ENCODE measurements around the gene VWA3A.

Gene VWA3A

DNA sequence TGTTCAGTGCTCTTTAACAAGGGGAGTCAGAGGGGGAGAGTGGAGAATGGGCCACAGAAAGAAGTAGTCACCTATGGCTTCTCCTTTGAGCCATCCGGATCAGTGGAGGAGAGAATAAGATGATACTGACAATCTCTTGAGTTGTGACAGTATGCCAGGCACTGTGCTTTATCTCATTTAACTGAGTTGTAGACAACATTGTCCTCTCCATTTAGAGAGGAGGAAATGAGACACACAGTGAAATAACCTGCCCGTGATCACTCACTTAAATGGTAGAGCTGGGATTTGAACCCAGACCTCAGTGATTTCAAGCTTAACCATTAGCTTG, 95.9 kb downstream of the VWA3A start:
- DNase-seq, result no peak

GRCh38 chr16:22188595-22189442, 96.5 kb downstream of the VWA3A start:
- peak; percentile 82 to 84 for DNase-seq

GRCh38 chr16:22189473-22190080, 97.2 kb downstream of the VWA3A start:
- no peak for DNase-seq

DNA sequence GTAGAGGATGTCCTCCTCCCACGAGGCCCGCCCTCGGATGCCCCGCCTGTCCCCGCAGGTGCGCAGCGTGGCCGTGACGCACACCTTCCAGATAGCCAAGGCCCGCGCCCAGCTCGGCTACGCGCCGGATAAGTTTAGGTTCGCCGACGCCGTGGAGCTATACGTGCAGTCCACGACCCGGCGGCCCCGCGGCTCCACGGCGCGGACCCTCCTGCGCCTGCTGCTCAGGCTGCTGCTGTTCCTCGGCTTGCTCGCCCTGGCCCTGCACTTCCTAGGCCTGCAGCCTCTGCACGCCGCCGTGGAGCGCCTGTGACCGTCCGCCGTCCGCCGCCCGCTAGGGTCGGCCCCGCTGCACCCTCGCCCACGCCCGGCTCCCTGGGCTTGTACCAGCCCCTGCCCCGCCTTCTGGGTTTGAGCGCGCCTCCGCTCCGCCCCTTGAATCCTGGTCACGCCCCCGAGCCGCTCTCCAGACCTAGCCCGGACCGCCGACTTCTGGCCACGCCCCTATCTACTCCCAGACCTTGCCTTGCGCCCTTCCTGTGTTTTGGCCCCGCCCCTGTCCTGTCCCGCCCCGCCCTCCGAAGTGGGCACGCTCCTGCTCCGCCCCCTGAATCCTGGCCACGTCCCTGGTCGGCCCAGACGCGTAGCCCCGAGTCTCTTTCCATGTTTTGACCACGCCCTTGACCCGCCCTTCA, 97.9 kb downstream of the VWA3A start:
- peak; percentile 93 to 100 for DNase-seq

DNA sequence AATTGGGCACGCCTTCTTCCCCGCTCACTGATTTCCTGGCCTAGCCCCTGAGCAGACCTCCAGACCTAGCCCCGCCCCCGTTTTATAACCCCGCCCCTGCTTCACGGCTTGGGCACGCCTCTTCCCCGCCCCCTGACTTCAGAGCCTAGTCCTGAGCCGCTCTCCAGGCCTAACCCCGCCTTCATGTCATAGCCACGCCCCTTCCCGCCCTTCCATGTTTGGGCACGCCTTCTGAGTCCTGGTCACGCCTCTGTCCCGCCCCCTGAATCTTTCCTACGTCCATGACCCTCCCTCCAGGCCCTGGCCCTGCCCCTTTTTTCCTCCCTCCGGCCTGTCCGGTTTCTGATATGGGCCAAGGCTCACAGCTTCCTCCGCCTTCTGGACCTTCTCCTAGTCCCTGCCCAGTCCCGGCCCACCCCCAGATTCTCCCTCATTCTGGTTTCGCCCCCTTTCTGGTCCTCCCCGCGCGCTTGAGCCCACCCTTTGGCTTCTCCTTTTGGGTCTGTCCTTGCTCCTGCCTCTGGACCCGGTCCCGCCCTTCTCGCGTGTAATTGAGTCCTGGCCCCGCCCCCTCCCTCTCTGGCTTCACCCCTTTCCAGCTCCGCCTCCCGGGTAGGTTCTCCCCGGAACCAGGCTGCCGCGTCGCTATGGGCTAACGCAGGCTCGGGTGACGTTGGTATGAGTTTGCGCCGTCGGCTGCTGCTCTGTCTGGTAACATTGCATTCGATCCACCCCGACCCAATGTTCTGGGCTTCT, 98.6 kb downstream of the VWA3A start:
- DNase-seq, result peak; percentile 99 to 100

- peak in 1 of 2 donors; percentile 51 for DNase-seq
Observed at GRCh38 chr16:22191532-22192260, 99.4 kb downstream of the VWA3A start.

- DNase-seq, result peak; percentile 93 to 94
Observed at GRCh38 chr16:22192261-22193062, 100.1 kb downstream of the VWA3A start.

- DNase-seq, result no peak
Observed at GRCh38 chr16:22193063-22193411, 100.7 kb downstream of the VWA3A start.

DNA sequence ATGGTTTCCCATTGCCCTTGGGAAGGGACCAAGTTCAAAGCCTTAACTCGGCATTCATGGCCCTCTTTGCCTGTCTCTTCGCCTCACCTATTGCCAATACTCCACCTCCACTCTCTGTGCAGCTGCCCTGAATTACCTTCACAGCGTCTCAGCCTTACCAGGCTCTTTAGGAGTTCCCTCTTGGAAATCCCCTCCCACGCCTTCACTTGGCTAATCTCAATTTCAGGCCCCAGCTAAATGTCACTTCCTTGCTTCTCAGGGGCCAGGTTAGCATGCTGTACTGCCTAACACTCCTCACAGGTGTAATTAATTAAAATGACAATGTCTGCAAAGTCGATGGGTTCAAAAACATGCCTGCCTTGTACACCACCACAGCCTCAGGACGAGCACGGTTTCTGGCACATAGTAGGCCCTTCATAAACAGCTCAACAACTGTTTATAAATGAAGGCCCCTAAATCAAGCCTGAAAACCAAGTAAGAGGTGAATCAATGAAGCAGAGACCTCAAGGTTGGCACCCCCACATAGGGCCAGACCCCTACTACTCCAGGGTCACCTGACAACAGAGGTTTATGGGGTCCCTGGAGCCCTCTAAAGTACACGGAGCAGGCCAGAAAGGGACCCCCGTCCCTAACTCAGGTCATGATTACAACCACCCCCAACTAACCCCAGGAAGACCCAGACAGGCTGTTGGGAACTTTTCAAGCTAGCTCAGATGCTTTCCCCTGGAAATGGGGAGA, 102.5 kb downstream of the VWA3A start:
- DNase-seq, result peak; percentile 60 to 65

DNA sequence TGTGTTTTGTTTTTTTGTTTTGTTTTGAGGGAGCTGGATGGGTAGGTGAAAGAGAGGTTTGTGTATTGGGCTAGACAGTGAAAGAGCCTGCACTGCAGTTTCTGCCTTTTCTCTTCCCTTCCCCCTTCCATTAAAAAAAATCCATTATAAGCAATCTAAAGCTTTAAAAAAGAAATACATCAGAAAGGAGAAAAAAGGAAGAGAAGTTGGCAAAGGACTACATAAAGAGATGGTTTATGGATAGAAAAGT, 103.0 kb downstream of the VWA3A start:
- DNase-seq, result no peak

DNA sequence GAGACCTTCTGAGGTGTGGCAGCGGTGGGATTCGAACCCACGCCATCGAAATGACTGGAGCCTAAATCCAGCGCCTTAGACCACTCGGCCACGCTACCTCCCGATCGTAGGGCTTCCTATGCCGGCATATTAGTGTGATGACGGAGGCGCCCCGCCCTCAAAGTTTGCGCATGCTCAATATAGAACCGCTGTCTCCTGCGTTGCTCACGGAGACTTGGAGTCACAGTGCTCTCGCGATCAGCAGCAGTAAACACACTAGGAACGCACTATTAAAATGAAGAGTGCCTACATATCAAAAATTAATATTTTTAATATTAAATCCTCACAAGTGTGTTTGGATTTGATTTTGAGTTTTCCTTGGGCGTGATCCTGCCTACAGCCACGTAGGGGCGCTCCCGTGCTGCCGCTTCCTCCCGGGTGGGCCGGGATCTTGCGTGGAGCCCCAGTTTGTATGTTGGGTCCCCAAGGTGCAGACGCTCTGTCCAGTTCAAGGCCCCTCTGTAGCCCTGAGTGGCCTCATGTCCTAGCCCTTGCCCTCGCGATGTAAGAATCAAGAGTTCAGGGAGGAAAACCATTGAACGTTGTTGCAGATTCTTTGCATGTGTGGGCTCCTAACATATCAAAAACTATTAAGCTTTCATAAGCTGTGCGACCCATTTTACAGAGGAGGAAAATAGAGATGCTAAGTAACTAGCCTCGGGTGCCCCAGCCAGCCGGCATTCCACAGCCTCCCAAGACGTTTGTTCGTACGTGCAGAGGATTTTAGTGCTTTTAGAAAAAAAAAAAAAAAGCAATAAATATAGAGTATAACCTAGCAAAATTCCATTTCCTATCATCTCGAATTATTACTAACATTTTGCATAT, 103.6 kb downstream of the VWA3A start:
- DNase-seq, result peak; percentile 94

DNA sequence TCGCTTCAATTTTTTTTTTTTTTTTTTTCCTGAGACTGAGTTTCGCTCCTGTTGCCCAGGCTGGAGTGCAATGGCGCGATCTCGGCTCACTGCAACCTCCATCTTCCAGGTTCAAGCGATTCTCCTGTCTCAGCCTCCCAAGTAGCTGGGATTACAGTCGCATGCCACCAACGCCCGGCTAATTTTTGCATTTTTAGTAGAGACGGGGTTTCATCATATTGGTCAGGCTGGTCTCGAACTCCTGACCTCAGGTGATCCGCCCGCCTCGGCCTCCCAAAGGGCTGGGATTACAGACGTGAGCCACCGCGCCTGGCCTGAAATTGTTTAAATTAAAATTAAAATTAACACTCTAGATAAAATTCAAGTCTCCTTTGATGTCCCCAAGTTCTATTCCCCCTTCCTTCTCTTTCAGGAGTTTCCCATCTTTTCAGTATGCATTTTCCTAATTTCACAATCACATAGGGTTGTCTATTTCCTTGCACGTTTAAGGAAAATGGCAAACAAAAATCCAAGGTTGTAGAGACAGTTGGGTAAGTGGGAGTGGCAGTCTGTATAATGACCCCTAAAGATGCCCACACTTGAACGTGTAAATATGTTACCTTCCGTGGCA, 104.3 kb downstream of the VWA3A start:
- peak in 1 of 2 donors; percentile 17 for DNase-seq

GRCh38 chr16:22198547-22199293, 106.4 kb downstream of the VWA3A start:
- no peak for DNase-seq

DNA sequence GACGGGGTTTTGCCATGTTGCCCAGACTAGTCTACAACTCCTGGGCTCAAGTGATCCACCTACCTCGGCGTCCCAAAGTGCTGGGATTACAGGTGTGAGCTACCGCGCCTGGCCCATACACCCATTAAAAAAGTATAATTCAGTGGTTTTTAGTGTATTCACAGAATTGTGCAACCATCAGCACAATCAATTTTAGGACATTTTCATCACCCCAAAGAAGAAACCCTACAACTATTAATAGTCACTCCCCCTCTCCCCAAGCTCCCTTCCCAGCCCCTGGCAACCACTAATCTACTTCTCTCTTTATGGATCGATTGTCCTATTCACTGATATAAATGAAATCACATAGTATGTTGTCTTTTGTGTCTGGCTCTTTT, 109.9 kb downstream of the VWA3A start:
- no peak for DNase-seq

DNA sequence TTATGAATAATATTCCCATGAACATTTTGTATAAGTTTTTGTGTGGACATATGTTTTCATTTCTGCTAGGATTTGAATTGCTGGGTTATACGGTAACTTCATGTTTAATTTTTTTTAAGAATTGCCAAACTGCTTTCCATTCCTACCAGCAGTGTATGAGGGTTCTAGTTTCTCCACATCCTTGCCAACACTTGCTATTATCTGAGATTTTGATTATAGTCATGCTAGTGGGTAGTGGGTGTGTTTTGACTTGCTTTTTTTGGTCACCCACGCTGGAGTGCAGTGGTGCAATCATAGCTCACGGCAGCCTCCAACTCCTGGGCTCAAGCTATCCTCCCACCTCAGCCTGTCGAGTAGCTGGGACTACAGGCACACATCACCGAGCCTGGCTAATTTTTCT, 110.8 kb downstream of the VWA3A start:
- no peak for DNase-seq

GRCh38 chr16:22204091-22204655, 111.8 kb downstream of the VWA3A start:
- no peak for DNase-seq

DNA sequence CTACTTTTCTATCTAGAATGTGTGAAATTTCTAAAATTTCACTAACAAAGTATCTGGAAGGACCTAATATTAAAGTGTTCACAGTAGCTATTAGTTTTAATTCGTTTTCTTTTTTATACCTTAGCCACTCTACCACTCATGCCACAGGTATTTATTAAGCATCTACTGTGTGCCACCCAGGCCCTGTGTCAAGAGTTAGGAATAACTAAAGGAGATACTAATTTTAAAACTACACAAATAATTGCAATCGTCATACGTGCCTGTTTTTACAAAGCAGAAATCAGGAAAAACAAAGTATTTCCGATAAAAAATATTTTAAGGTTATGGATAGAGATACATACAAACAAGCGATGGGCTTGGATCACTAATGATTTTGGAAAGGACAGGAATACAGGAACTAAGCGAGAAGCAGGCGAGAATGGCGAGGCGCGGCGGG, 113.3 kb downstream of the VWA3A start:
- no peak for DNase-seq

DNA sequence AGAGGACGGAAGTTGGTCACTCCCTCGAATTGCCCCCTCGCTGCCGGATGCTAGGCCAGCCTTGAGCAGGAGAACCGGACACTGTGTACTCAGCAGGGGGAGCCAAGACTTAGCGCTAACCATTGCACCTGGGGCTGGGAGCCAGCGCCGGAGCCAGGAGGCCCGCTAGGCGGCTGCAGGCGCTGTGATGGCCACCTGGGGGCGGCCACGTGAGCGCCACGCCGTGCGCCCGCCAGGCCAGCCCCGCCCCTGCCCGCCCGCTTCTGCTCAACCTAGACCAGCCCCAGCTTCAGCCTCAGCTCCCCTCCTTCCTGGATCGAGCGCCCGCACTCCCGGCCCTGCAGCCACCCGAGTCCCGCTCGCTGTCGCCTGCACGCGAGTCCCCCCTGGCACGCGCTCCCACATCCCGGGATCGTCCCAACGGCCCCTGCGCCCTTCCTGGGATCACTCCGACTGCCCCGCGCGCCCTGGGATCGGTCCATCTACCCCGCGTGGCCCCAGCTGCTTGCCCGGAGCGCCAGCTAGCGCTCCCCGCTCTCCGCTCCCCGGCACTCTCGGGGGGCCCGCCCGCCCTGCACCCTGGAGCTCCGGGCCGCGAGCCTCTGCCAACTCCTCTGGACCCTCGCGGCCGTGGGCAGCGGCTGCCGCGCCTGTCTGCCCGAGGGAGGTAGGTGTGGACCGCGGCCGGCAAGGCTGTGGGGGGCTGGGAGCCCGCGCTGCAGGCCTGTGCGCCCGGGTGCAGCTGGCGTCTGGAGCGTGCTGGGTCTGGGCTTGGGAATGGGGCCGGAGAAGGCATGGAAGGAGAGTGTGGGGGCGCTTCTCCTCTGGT, 113.9 kb downstream of the VWA3A start, which contains the start of gene EEF2K:
EEF2K (plus strand) TSS at position 266 of the 829 bp plus-strand sequence. CDS start 19,452 bp downstream, outside the sequence.
- DNase-seq, result peak; percentile 84
